Measurements from ENCODE around the gene S100A12. TPM values are rescaled to one million over a fixed set of nuclear protein-coding genes. Genes with fewer than 3 reads are reported as not detected.

S100A12 gene
- polyA plus RNA-seq, 6 donors from 2014 or later: 1.0 to 7.8 (median 3.1) TPM

- H3K36me3 Mint-ChIP-seq: no peaks in the 10 kb centered on the region
- H3K4me3 Mint-ChIP-seq: no peak overlapping the region
- DNase-seq (no peak), ATAC-seq (ENCODE audit: low read depth in 2 of 2) (no peak)
- peaks cover 24 to 67% (median 60%) of the 10 kb centered on the region in 3 donors for H3K27me3 Mint-ChIP-seq
- H3K9me3 Mint-ChIP-seq: no peaks in the 10 kb centered on the region
- H3K4me1 Mint-ChIP-seq: no peaks in the 10 kb centered on the region
- H3K27ac Mint-ChIP-seq: no peak overlapping the region
Observed at GRCh38 chr1:153392258-153392657, 16.8 kb upstream of the S100A12 start.

GRCh38 chr1:153390938-153391710, 15.7 kb upstream of the S100A12 start, which contains the start of gene S100A8:
Gene S100A8, minus strand, starts transcription at chr1:153391073. Its CDS starts 538 bp downstream, at chr1:153390535.
- Mint-ChIP-seq H3K4me1 (no peaks in the 10 kb centered on the region), H3K4me3 (no peak within 1 kb of the TSS), H3K9me3 (no peaks in the 10 kb centered on the region), H3K27ac (no peak within 1 kb of the TSS), H3K36me3 (no peaks in the 10 kb centered on the region), H3K27me3 (peaks cover 23 to 62% (median 55%) of the 10 kb centered on the region in 3 donors)
- ATAC-seq (ENCODE audit: low read depth in 2 of 2) (no peak), DNase-seq (no peak)

- no peaks in the 10 kb centered on the region for H3K4me1 Mint-ChIP-seq
- H3K9me3 Mint-ChIP-seq: no peaks in the 10 kb centered on the region
- H3K4me3 Mint-ChIP-seq: no peak overlapping the region
- no peak overlapping the region for H3K27ac Mint-ChIP-seq
- ATAC-seq (ENCODE audit: low read depth in 2 of 2) (no peak), DNase-seq (no peak)
- H3K36me3 Mint-ChIP-seq: no peaks in the 10 kb centered on the region
- peaks cover 17 to 54% (median 46%) of the 10 kb centered on the region in 3 donors for H3K27me3 Mint-ChIP-seq
Observed at GRCh38 chr1:153389973-153390879, 14.8 kb upstream of the S100A12 start.

GRCh38 chr1:153389401-153389800, 14.0 kb upstream of the S100A12 start:
- Mint-ChIP-seq H3K36me3 (no peaks in the 10 kb centered on the region), H3K9me3 (no peaks in the 10 kb centered on the region), H3K27ac (no peak overlapping the region), H3K4me3 (no peak overlapping the region), H3K4me1 (no peaks in the 10 kb centered on the region), H3K27me3 (peaks cover 25 to 46% (median 39%) of the 10 kb centered on the region in 3 donors)
- DNase-seq: no peak
- no peak for ATAC-seq (ENCODE audit: low read depth in 2 of 2)

- H3K36me3 Mint-ChIP-seq: no peaks in the 10 kb centered on the region
- ATAC-seq (ENCODE audit: low read depth in 2 of 2): no peak
- H3K27me3 Mint-ChIP-seq: peaks cover 25 to 32% (median 31%) of the 10 kb centered on the region in 3 donors
- H3K4me3 Mint-ChIP-seq: no peak overlapping the region
- H3K9me3 Mint-ChIP-seq: peaks cover 0 to 4% (median 2%) of the 10 kb centered on the region in 7 donors
- no peak for DNase-seq
- no peak overlapping the region for H3K27ac Mint-ChIP-seq
- H3K4me1 Mint-ChIP-seq: no peaks in the 10 kb centered on the region
Observed at GRCh38 chr1:153387785-153388184, 12.4 kb upstream of the S100A12 start.

GRCh38 chr1:153387001-153387400, 11.6 kb upstream of the S100A12 start:
- H3K4me1 Mint-ChIP-seq: no peaks in the 10 kb centered on the region
- DNase-seq (no peak), ATAC-seq (ENCODE audit: low read depth in 2 of 2) (no peak)
- no peak overlapping the region for H3K27ac Mint-ChIP-seq
- H3K4me3 Mint-ChIP-seq: no peak overlapping the region
- H3K36me3 Mint-ChIP-seq: no peaks in the 10 kb centered on the region
- H3K9me3 Mint-ChIP-seq: peaks cover 1 to 11% (median 5%) of the 10 kb centered on the region in 7 donors
- H3K27me3 Mint-ChIP-seq: peaks cover 21 to 39% (median 39%) of the 10 kb centered on the region in 3 donors

GRCh38 chr1:153386500-153386901, 11.1 kb upstream of the S100A12 start:
- Mint-ChIP-seq H3K27me3 (peaks cover 21 to 41% (median 40%) of the 10 kb centered on the region in 3 donors), H3K4me3 (no peak overlapping the region), H3K27ac (no peak overlapping the region), H3K9me3 (peaks cover 3 to 16% (median 10%) of the 10 kb centered on the region in 7 donors), H3K36me3 (no peaks in the 10 kb centered on the region), H3K4me1 (no peaks in the 10 kb centered on the region)
- ATAC-seq (ENCODE audit: low read depth in 2 of 2) (no peak), DNase-seq (no peak)

GRCh38 chr1:153384958-153385580, 9.6 kb upstream of the S100A12 start:
- Mint-ChIP-seq H3K36me3 (no peaks in the 10 kb centered on the region), H3K4me3 (no peak overlapping the region), H3K4me1 (no peaks in the 10 kb centered on the region), H3K27ac (no peak overlapping the region), H3K27me3 (peaks cover 27 to 42% (median 35%) of the 10 kb centered on the region in 3 donors), H3K9me3 (peaks cover 8 to 23% (median 14%) of the 10 kb centered on the region in 7 donors)
- no peak for ATAC-seq (ENCODE audit: low read depth in 2 of 2)
- no peak for DNase-seq

- ATAC-seq (ENCODE audit: low read depth in 2 of 2) (no peak), DNase-seq (no peak)
Observed at GRCh38 chr1:153380711-153381110, 5.3 kb upstream of the S100A12 start.

GRCh38 chr1:153379591-153379990, 4.2 kb upstream of the S100A12 start:
- no peak overlapping the region for H3K4me3 Mint-ChIP-seq
- peaks cover 25 to 43% (median 30%) of the 10 kb centered on the region in 3 donors for H3K27me3 Mint-ChIP-seq
- no peak for ATAC-seq (ENCODE audit: low read depth in 2 of 2)
- H3K36me3 Mint-ChIP-seq: no peaks in the 10 kb centered on the region
- H3K27ac Mint-ChIP-seq: peak overlapping the region in 1 of 6 donors; percentile 50
- H3K9me3 Mint-ChIP-seq: peaks cover 8 to 28% (median 14%) of the 10 kb centered on the region in 7 donors
- no peaks in the 10 kb centered on the region for H3K4me1 Mint-ChIP-seq
- no peak for DNase-seq

More at GRCh38 chr1:153380711-153381110, 5.3 kb upstream of the S100A12 start:
- peaks cover 8 to 28% (median 14%) of the 10 kb centered on the region in 7 donors for H3K9me3 Mint-ChIP-seq
- H3K27ac Mint-ChIP-seq: no peak overlapping the region
- peaks cover 30 to 43% (median 31%) of the 10 kb centered on the region in 3 donors for H3K27me3 Mint-ChIP-seq
- H3K4me1 Mint-ChIP-seq: no peaks in the 10 kb centered on the region
- no peak overlapping the region for H3K4me3 Mint-ChIP-seq
- H3K36me3 Mint-ChIP-seq: no peaks in the 10 kb centered on the region

- no peak for DNase-seq
Observed at GRCh38 chr1:153374071-153374470, 1.4 kb downstream of the S100A12 start.

GRCh38 chr1:153372571-153372970, 2.9 kb downstream of the S100A12 start:
- no peaks in the 10 kb centered on the region for H3K4me1 Mint-ChIP-seq
- DNase-seq: no peak
- peaks cover 25 to 46% (median 36%) of the 10 kb centered on the region in 3 donors for H3K27me3 Mint-ChIP-seq
- peaks cover 0 to 4% (median 0%) of the 10 kb centered on the region in 7 donors for H3K9me3 Mint-ChIP-seq
- H3K27ac Mint-ChIP-seq: no peak overlapping the region
- no peaks in the 10 kb centered on the region for H3K36me3 Mint-ChIP-seq
- no peak overlapping the region for H3K4me3 Mint-ChIP-seq
- no peak for ATAC-seq (ENCODE audit: low read depth in 2 of 2)

More at GRCh38 chr1:153374071-153374470, 1.4 kb downstream of the S100A12 start:
- Mint-ChIP-seq H3K4me3 (no peak overlapping the region), H3K9me3 (peaks cover 0 to 4% (median 0%) of the 10 kb centered on the region in 7 donors), H3K27me3 (peaks cover 30 to 53% (median 43%) of the 10 kb centered on the region in 3 donors), H3K27ac (no peak overlapping the region), H3K4me1 (no peaks in the 10 kb centered on the region), H3K36me3 (no peaks in the 10 kb centered on the region)
- no peak for ATAC-seq (ENCODE audit: low read depth in 2 of 2)

GRCh38 chr1:153371231-153371630, 4.2 kb downstream of the S100A12 start:
- peaks cover 21 to 40% (median 36%) of the 10 kb centered on the region in 3 donors for H3K27me3 Mint-ChIP-seq
- no peak overlapping the region for H3K27ac Mint-ChIP-seq
- H3K4me3 Mint-ChIP-seq: no peak overlapping the region
- H3K4me1 Mint-ChIP-seq: no peaks in the 10 kb centered on the region
- no peaks in the 10 kb centered on the region for H3K36me3 Mint-ChIP-seq
- peaks cover 0 to 4% (median 0%) of the 10 kb centered on the region in 7 donors for H3K9me3 Mint-ChIP-seq
- DNase-seq: no peak
- no peak for ATAC-seq (ENCODE audit: low read depth in 2 of 2)

Data from naive B cell (primary cell).